DND-41 (cell line): ENCODE measurements around the gene TAF1A.

ENCODE experiments used
- ATAC-seq: fragments of 200-7000 bp; cut with Tn5 transposase; 3 replicates; pipeline ENCODE4 v1.9.1; 2021; ENCODE audit warnings: low read depth; ENCODE audit not compliant: insufficient read depth
- DNase-seq: peaks from one replicate; pipeline ENCODE4 v3.0.0-alpha.2; 2020
- H2AFZ ChIP-seq: 2 replicates; pipeline ENCODE4 v1.6.0; 2012; ENCODE audit warnings: low read depth, low read length
- H3K27ac ChIP-seq: 2 replicates; pipeline ENCODE4 v1.5.1; 2012; ENCODE audit warnings: low read length, inconsistent platforms
- H3K27me3 ChIP-seq: fragments of 200-600 bp; sonication (generic); 2 replicates; pipeline ENCODE4 v1.6.0; 2012; ENCODE audit warnings: low read length, mild to moderate bottlenecking, inconsistent platforms; ENCODE audit not compliant: insufficient read depth, poor library complexity
- H3K36me3 ChIP-seq: 2 replicates; pipeline ENCODE4 v1.5.1; 2012; ENCODE audit warnings: low read length, inconsistent platforms; ENCODE audit not compliant: insufficient read depth
- H3K4me1 ChIP-seq: 2 replicates; pipeline ENCODE4 v1.5.1; 2012; ENCODE audit warnings: mild to moderate bottlenecking, low read length; ENCODE audit not compliant: insufficient read depth
- H3K4me2 ChIP-seq: 2 replicates; pipeline ENCODE4 v1.6.0; 2012; ENCODE audit warnings: mild to moderate bottlenecking, moderate library complexity, low read length, inconsistent platforms; ENCODE audit not compliant: insufficient read depth
- H3K4me3 ChIP-seq, 2 experiments: fragments of 200-600 bp in 1 of 2; shearing (Covaris generic) in 1 of 2; 2 replicates each; pipeline ENCODE4 v1.5.1; 2012 to 2016; ENCODE audit warnings: inconsistent platforms in 2 of 2, low read length in 2 of 2, mild to moderate bottlenecking in 2 of 2, low read depth in 1 of 2, moderate library complexity in 1 of 2
- H3K79me2 ChIP-seq: 2 replicates; pipeline ENCODE4 v1.6.0; 2012; ENCODE audit warnings: low read length, inconsistent platforms; ENCODE audit not compliant: insufficient read depth
- H3K9ac ChIP-seq: 2 replicates; pipeline ENCODE4 v1.6.0; 2012; ENCODE audit warnings: low read depth, mild to moderate bottlenecking, inconsistent platforms, low read length, moderate library complexity
- H3K9me3 ChIP-seq: 2 replicates; pipeline ENCODE4 v1.5.1; 2012; ENCODE audit warnings: low read length, moderate library complexity, mild to moderate bottlenecking, inconsistent platforms; ENCODE audit not compliant: insufficient read depth, severe bottlenecking
- H4K20me1 ChIP-seq: 2 replicates; pipeline ENCODE4 v1.6.0; 2012; ENCODE audit warnings: low read length; ENCODE audit not compliant: insufficient read depth
- EZH2 ChIP-seq: IDR thresholded peaks from 3 replicates; pipeline ENCODE4 v1.6.1; 2012; ENCODE audit warnings: borderline replicate concordance, low read depth, mild to moderate bottlenecking, moderate library complexity, low read length, inconsistent platforms; ENCODE audit not compliant: severe bottlenecking
- TF ChIP-seq, protein P1 (sequence below): IDR thresholded peaks from 2 replicates; pipeline ENCODE4 v1.5.1; 2012; ENCODE audit warnings: borderline replicate concordance, low read length, moderate library complexity, mild to moderate bottlenecking; ENCODE audit not compliant: poor library complexity, severe bottlenecking; ENCODE audit errors: extremely low read depth

TAF1A gene

GRCh38 chr1:222589462-222590302 is at the start of gene TAF1A:
TSS of gene TAF1A (minus strand) at chr1:222589933.
- peaks cover 42% of the 10 kb centered on the region for H3K4me1 ChIP-seq
- peak within 1 kb of the TSS; percentile 77 for H3K4me2 ChIP-seq
- H3K79me2 ChIP-seq: peaks cover 41% of the 10 kb centered on the region
- H2AFZ ChIP-seq: peak within 1 kb of the TSS; percentile 90
- no peaks in the 10 kb centered on the region for H3K27me3 ChIP-seq
- peak within 1 kb of the TSS; percentile 58 to 76 for H3K4me3 ChIP-seq
- ATAC-seq: peak; percentile 99
- peak within 1 kb of the TSS; percentile 66 for H3K9ac ChIP-seq
- H3K9me3 ChIP-seq: no peaks in the 10 kb centered on the region
- DNase-seq: peak; percentile 88
- TF ChIP-seq, protein P1, sequence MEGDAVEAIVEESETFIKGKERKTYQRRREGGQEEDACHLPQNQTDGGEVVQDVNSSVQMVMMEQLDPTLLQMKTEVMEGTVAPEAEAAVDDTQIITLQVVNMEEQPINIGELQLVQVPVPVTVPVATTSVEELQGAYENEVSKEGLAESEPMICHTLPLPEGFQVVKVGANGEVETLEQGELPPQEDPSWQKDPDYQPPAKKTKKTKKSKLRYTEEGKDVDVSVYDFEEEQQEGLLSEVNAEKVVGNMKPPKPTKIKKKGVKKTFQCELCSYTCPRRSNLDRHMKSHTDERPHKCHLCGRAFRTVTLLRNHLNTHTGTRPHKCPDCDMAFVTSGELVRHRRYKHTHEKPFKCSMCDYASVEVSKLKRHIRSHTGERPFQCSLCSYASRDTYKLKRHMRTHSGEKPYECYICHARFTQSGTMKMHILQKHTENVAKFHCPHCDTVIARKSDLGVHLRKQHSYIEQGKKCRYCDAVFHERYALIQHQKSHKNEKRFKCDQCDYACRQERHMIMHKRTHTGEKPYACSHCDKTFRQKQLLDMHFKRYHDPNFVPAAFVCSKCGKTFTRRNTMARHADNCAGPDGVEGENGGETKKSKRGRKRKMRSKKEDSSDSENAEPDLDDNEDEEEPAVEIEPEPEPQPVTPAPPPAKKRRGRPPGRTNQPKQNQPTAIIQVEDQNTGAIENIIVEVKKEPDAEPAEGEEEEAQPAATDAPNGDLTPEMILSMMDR: no peak
- TF ChIP-seq EZH2: no peak
- H4K20me1 ChIP-seq: no peaks in the 10 kb centered on the region
- peaks cover 19% of the 10 kb centered on the region; the same call in 1 of the 2 replicates for H3K36me3 ChIP-seq
- peak within 1 kb of the TSS; percentile 83 for H3K27ac ChIP-seq

- H3K9ac ChIP-seq: no peak overlapping the region
- H3K27ac ChIP-seq: no peak overlapping the region
- no peaks in the 10 kb centered on the region for H3K27me3 ChIP-seq
- ATAC-seq (peak; percentile 97), DNase-seq (peak; percentile 63)
- H3K9me3 ChIP-seq: no peaks in the 10 kb centered on the region
- no peaks in the 10 kb centered on the region for H3K79me2 ChIP-seq
- H3K4me2 ChIP-seq: no peak overlapping the region
- H3K4me1 ChIP-seq: no peaks in the 10 kb centered on the region
- H2AFZ ChIP-seq: no peak overlapping the region
- TF ChIP-seq, protein P1: peak; percentile 91
- TF ChIP-seq EZH2: no peak
- H4K20me1 ChIP-seq: no peaks in the 10 kb centered on the region
- H3K4me3 ChIP-seq: no peak overlapping the region
- H3K36me3 ChIP-seq: peaks cover 80% of the 10 kb centered on the region
Measured at GRCh38 chr1:222634180-222635013, 44.7 kb upstream of the TAF1A start.

DNA sequence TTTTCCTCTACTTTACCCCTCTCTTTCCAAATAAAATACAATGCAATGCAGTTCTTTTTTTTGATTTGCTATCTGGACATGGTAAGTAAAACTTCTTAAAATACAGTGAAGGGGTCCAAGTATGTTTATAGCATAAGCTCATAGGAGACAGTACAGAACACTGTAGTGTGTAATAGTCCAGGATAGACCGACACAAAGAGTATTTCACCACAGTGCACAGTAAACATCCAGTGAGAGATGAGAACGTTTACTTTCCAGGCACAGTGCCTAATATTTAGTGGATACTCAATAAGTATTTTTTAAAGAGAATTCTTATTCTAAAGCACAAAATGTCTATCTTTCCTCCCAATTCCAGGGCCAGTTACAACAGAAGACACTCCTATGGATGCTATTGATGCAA is 43.0 kb upstream of the TAF1A start:
- DNase-seq (no peak), ATAC-seq (no peak)
- TF ChIP-seq, protein P1: no peak
- TF ChIP-seq EZH2: no peak
- no peak overlapping the region for H3K9ac ChIP-seq
- H4K20me1 ChIP-seq: no peaks in the 10 kb centered on the region
- H3K4me2 ChIP-seq: no peak overlapping the region
- no peaks in the 10 kb centered on the region for H3K4me1 ChIP-seq
- H3K36me3 ChIP-seq: peaks cover 82% of the 10 kb centered on the region
- H2AFZ ChIP-seq: no peak overlapping the region
- no peaks in the 10 kb centered on the region for H3K9me3 ChIP-seq
- H3K79me2 ChIP-seq: no peaks in the 10 kb centered on the region
- H3K4me3 ChIP-seq: no peak overlapping the region
- H3K27ac ChIP-seq: no peak overlapping the region
- no peaks in the 10 kb centered on the region for H3K27me3 ChIP-seq
